ENCODE data around the gene LDB2. TPM values are rescaled to one million over a fixed set of nuclear protein-coding genes. Genes with fewer than 3 reads are reported as not detected.

The LDB2 gene
- total and polyA plus RNA-seq, 2 donors (not counting 1 experiment from before 2014, with no cell fraction given), result not detected

- no peaks in the 10 kb centered on the region for H3K27me3 ChIP-seq (replicated peaks in 1 of 4; ENCODE audit: control extremely low read depth in 1 of 4, control insufficient read depth in 3 of 4, insufficient read depth in 4 of 4, low read length in 3 of 4)
- Mint-ChIP-seq H3K9me3 (ENCODE audit: insufficient read depth) (no peaks in the 10 kb centered on the region), H3K4me1 (no peaks in the 10 kb centered on the region), H3K4me3 (no peak overlapping the region), H3K27me3 (no peaks in the 10 kb centered on the region), H3K27ac (no peak overlapping the region)
- TF ChIP-seq EZH2 (IDR thresholded peaks at IDR 0.05; ENCODE audit: borderline replicate concordance, insufficient read depth, low read depth, low read length, poor library complexity, severe bottlenecking), result no peak
- DNase-seq, result no peak
- no peaks in the 10 kb centered on the region for H3K79me2 ChIP-seq (ENCODE audit: control insufficient read depth, insufficient read depth, low read length)
- CTCF ChIA-PET, result no interaction called here
- peaks cover 0 to 3% (median 0%) of the 10 kb centered on the region in 3 donors for H3K9me3 ChIP-seq (ENCODE audit: control extremely low read depth in 1 of 3, control insufficient read depth in 2 of 3, insufficient read depth in 1 of 3, low read length in 2 of 3)
- H2AFZ ChIP-seq (ENCODE audit: insufficient read depth, low read depth, low read length, poor library complexity, severe bottlenecking), result no peak overlapping the region
- ATAC-seq (ENCODE audit: low read depth), result no peak
- H3K9ac ChIP-seq (ENCODE audit: low read length), result no peak overlapping the region
- H3K36me3 ChIP-seq (replicated peaks in 1 of 2; ENCODE audit: control extremely low read depth in 1 of 2, control insufficient read depth in 1 of 2, extremely low read depth in 1 of 2, insufficient read depth in 2 of 2, low read length in 1 of 2), result no peaks in the 10 kb centered on the region
- intact Hi-C loops (cut with micrococcal nuclease), result no loop called here
- no peak overlapping the region for H3K27ac ChIP-seq (ENCODE audit: low read length in 2 of 2)
- no peak overlapping the region for H3K4me3 ChIP-seq (ENCODE audit: control extremely low read depth in 1 of 5, extremely low read depth in 1 of 5, insufficient read depth in 1 of 5, low read depth in 2 of 5, low read length in 4 of 5)
- WGBS (ENCODE audit: insufficient coverage), result 93% methylated on average over 3 of the region's 4 CpGs
- POLR2A ChIA-PET, result no interaction called here
- H3K4me1 ChIP-seq (ENCODE audit: control insufficient read depth in 2 of 2, insufficient read depth in 2 of 2, low read length in 2 of 2), result no peaks in the 10 kb centered on the region
- H3K4me2 ChIP-seq (replicated peaks; ENCODE audit: low read depth, low read length, poor library complexity, severe bottlenecking), result no peak overlapping the region
- H4K20me1 ChIP-seq (ENCODE audit: control insufficient read depth, insufficient read depth, low read length, poor library complexity, severe bottlenecking), result no peaks in the 10 kb centered on the region
Measured at GRCh38 chr4:16859031-16859430, 39.4 kb downstream of the LDB2 start.

- ChIA-PET POLR2A (no interaction called here), CTCF (no interaction called here)
- WGBS (ENCODE audit: insufficient coverage), result 88% methylated on average over 2 of the region's 9 CpGs
- Histone ChIP-seq H3K27me3 (replicated peaks in 1 of 4; ENCODE audit: control extremely low read depth in 1 of 4, control insufficient read depth in 3 of 4, insufficient read depth in 4 of 4, low read length in 3 of 4) (no peaks in the 10 kb centered on the region), H2AFZ (ENCODE audit: insufficient read depth, low read depth, low read length, poor library complexity, severe bottlenecking) (no peak overlapping the region), H3K4me3 (ENCODE audit: control extremely low read depth in 1 of 5, extremely low read depth in 1 of 5, insufficient read depth in 1 of 5, low read depth in 2 of 5, low read length in 4 of 5) (no peak overlapping the region), H3K4me1 (ENCODE audit: control insufficient read depth in 2 of 2, insufficient read depth in 2 of 2, low read length in 2 of 2) (no peaks in the 10 kb centered on the region), H3K79me2 (ENCODE audit: control insufficient read depth, insufficient read depth, low read length) (no peaks in the 10 kb centered on the region), H3K36me3 (replicated peaks in 1 of 2; ENCODE audit: control extremely low read depth in 1 of 2, control insufficient read depth in 1 of 2, extremely low read depth in 1 of 2, insufficient read depth in 2 of 2, low read length in 1 of 2) (no peaks in the 10 kb centered on the region), H3K9me3 (ENCODE audit: control extremely low read depth in 1 of 3, control insufficient read depth in 2 of 3, insufficient read depth in 1 of 3, low read length in 2 of 3) (peaks cover 0 to 3% (median 0%) of the 10 kb centered on the region in 3 donors), H4K20me1 (ENCODE audit: control insufficient read depth, insufficient read depth, low read length, poor library complexity, severe bottlenecking) (no peaks in the 10 kb centered on the region), H3K9ac (ENCODE audit: low read length) (no peak overlapping the region), H3K4me2 (replicated peaks; ENCODE audit: low read depth, low read length, poor library complexity, severe bottlenecking) (no peak overlapping the region), H3K27ac (ENCODE audit: low read length in 2 of 2) (no peak overlapping the region)
- ATAC-seq (ENCODE audit: low read depth) (no peak), DNase-seq (no peak)
- H3K27ac Mint-ChIP-seq, result no peak overlapping the region
- no peak overlapping the region for H3K4me3 Mint-ChIP-seq
- no peaks in the 10 kb centered on the region for H3K4me1 Mint-ChIP-seq
- H3K9me3 Mint-ChIP-seq (ENCODE audit: insufficient read depth), result no peaks in the 10 kb centered on the region
- no peaks in the 10 kb centered on the region for H3K27me3 Mint-ChIP-seq
- TF ChIP-seq CTCF (IDR thresholded peaks at IDR 0.05), result no peak
- no peak for TF ChIP-seq EZH2 (IDR thresholded peaks at IDR 0.05; ENCODE audit: borderline replicate concordance, insufficient read depth, low read depth, low read length, poor library complexity, severe bottlenecking)
- intact Hi-C loops (cut with micrococcal nuclease), result no loop called here
Measured at GRCh38 chr4:16858275-16858752, 40.1 kb downstream of the LDB2 start.
